ENCODE results near the gene SYT5.

The SYT5 gene

GRCh38 chr19:55149078-55150003, 30.7 kb downstream of the SYT5 start, which contains the start of gene TNNT1:
Gene TNNT1 (minus strand): TSS chr19:55149206. CDS start chr19:55147157, 2,049 bp downstream.
- no peak for FAIRE-seq
- no peak for DNase-seq (ENCODE audit: insufficient read length, low spot score)

GRCh38 chr19:55147545-55148251, 32.4 kb downstream of the SYT5 start:
- no peak for DNase-seq (ENCODE audit: insufficient read length, low spot score)
- no peak for FAIRE-seq

GRCh38 chr19:55146705-55147273, 33.3 kb downstream of the SYT5 start:
- DNase-seq (ENCODE audit: insufficient read length, low spot score): peak; percentile 81
- FAIRE-seq: peak; percentile 85

GRCh38 chr19:55146078-55146704, 33.9 kb downstream of the SYT5 start:
- FAIRE-seq (no peak), DNase-seq (ENCODE audit: insufficient read length, low spot score) (peak; percentile 79)

- FAIRE-seq: no peak
- DNase-seq (ENCODE audit: insufficient read length, low spot score): no peak
These were observed 34.9 kb downstream of the SYT5 start for GRCh38 chr19:55145232-55145631.

- no peak for DNase-seq (ENCODE audit: insufficient read length, low spot score)
These were observed 38.4 kb downstream of the SYT5 start for GRCh38 chr19:55141696-55142095.

GRCh38 chr19:55137915-55138314, 42.2 kb downstream of the SYT5 start:
- no peak for FAIRE-seq

More at GRCh38 chr19:55141696-55142095, 38.4 kb downstream of the SYT5 start:
- no peak for FAIRE-seq

GRCh38 chr19:55136399-55137102, 43.5 kb downstream of the SYT5 start:
- FAIRE-seq: no peak

More at GRCh38 chr19:55137915-55138314, 42.2 kb downstream of the SYT5 start:
- DNase-seq (ENCODE audit: insufficient read length, low spot score): no peak

GRCh38 chr19:55134736-55135135, 45.4 kb downstream of the SYT5 start:
- FAIRE-seq: no peak

More at GRCh38 chr19:55136399-55137102, 43.5 kb downstream of the SYT5 start:
- DNase-seq (ENCODE audit: insufficient read length, low spot score): no peak

GRCh38 chr19:55133639-55134444, 46.2 kb downstream of the SYT5 start:
- no peak for DNase-seq (ENCODE audit: insufficient read length, low spot score)
- no peak for FAIRE-seq

More at GRCh38 chr19:55134736-55135135, 45.4 kb downstream of the SYT5 start:
- no peak for DNase-seq (ENCODE audit: insufficient read length, low spot score)

- no peak for FAIRE-seq
- no peak for DNase-seq (ENCODE audit: insufficient read length, low spot score)
These were observed 47.5 kb downstream of the SYT5 start for GRCh38 chr19:55132453-55133129.

GRCh38 chr19:55131421-55131820, 48.7 kb downstream of the SYT5 start:
- no peak for DNase-seq (ENCODE audit: insufficient read length, low spot score)
- FAIRE-seq: no peak

All from HTR-8/SVneo (cell line).